Loucy (cell line): ENCODE measurements around the gene FANCC.

Experiments used
- EZH2phosphoT487 ChIP-seq: fragments of 200-600 bp; IDR thresholded peaks from 2 replicates; pipeline ENCODE4 v1.6.1; 2018; ENCODE audit warnings: antibody characterized with exemption, mild to moderate bottlenecking, moderate library complexity, borderline replicate concordance
- TF ChIP-seq, protein P1 (sequence below): fragments of 200-600 bp; sonication (generic); conservative IDR thresholded peaks from 2 replicates; pipeline ENCODE4 v1.5.1; 2014; ENCODE audit warnings: mild to moderate bottlenecking, antibody characterized with exemption, low read length

DNA sequence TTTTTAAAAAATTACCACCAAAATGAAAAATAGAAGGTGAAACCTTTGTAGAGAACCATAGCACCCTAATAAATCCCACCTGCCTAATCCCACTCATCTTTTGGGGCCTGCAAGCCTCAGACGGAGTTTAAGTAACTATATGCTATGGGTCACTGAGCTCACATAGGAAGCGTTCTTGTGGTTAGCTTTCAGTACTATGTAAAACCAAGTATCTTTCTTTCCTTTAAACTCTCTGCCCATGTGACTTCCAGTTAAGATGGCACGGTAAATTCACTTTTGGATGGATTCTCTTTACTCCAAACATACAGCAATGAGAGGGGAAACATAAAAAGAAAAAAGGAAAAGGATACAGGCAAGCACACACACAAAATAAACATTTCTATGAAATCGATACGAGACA is 50.9 kb downstream of the FANCC start:
- TF ChIP-seq, protein P1, sequence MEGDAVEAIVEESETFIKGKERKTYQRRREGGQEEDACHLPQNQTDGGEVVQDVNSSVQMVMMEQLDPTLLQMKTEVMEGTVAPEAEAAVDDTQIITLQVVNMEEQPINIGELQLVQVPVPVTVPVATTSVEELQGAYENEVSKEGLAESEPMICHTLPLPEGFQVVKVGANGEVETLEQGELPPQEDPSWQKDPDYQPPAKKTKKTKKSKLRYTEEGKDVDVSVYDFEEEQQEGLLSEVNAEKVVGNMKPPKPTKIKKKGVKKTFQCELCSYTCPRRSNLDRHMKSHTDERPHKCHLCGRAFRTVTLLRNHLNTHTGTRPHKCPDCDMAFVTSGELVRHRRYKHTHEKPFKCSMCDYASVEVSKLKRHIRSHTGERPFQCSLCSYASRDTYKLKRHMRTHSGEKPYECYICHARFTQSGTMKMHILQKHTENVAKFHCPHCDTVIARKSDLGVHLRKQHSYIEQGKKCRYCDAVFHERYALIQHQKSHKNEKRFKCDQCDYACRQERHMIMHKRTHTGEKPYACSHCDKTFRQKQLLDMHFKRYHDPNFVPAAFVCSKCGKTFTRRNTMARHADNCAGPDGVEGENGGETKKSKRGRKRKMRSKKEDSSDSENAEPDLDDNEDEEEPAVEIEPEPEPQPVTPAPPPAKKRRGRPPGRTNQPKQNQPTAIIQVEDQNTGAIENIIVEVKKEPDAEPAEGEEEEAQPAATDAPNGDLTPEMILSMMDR = no peak
- TF ChIP-seq EZH2phosphoT487 = no peak
